Posterior cingulate gyrus (tissue), 11 donors: ENCODE measurements around the gene FIZ1.
A peak's percentile ranks its signal among the peaks of the same experiment; 100 is the strongest.

ENCODE experiments used
- DNase-seq, 10 donors: peaks; one replicate each; pipeline versions ENCODE4 v3.0.0 to v3.0.0-alpha.2; 2020 to 2021; ENCODE audit warnings: mixed read lengths in 3 of 10
- intact Hi-C: fragments of 100-400 bp; cut with DNase I; formaldehyde crosslinking; loops from one replicate; pipeline ENCODE4 v1.15.1; 2023

Gene FIZ1

GRCh38 chr19:55636723-55637122, 37.4 kb upstream of the FIZ1 start:
- intact Hi-C loops = no loop called here

GRCh38 chr19:55635856-55636440, 36.6 kb upstream of the FIZ1 start:
- intact Hi-C loops = no loop called here
- peak in 1 of 10 donors; percentile 63 for DNase-seq

More at GRCh38 chr19:55636723-55637122, 37.4 kb upstream of the FIZ1 start:
- DNase-seq = peak in 2 of 10 donors; percentile 26 to 60

GRCh38 chr19:55635334-55635717, 36.0 kb upstream of the FIZ1 start:
- DNase-seq = peak in 2 of 10 donors; percentile 48 to 71
- intact Hi-C loops = no loop called here

GRCh38 chr19:55633861-55634260, 34.5 kb upstream of the FIZ1 start:
- intact Hi-C loops = loop anchor here (5.0 kb wide), 1 partner anchor 117 kb away; no protein-coding TSS in a partner anchor
- DNase-seq = peak in 1 of 10 donors; percentile 18

- intact Hi-C loops = loop anchor here (5.0 kb wide), 1 partner anchor 115 kb away; no protein-coding TSS in a partner anchor
- peak in 7 of 10 donors; percentile 74 to 91 (median 81) for DNase-seq
Observed at GRCh38 chr19:55632463-55632834, 33.1 kb upstream of the FIZ1 start.

GRCh38 chr19:55626350-55626749, 27.0 kb upstream of the FIZ1 start:
- intact Hi-C loops = no loop called here
- DNase-seq = no peak

GRCh38 chr19:55625004-55625326, 25.6 kb upstream of the FIZ1 start:
- intact Hi-C loops = no loop called here

GRCh38 chr19:55624109-55625003, 25.0 kb upstream of the FIZ1 start, which contains the start of gene ZNF784:
TSS of gene ZNF784 (minus strand) at chr19:55624566. CDS start at chr19:55624561, 5 bp downstream.
- intact Hi-C loops = no loop called here
- peak; percentile 84 to 99 (median 91) for DNase-seq

More at GRCh38 chr19:55625004-55625326, 25.6 kb upstream of the FIZ1 start:
- no peak for DNase-seq

- DNase-seq = no peak
- intact Hi-C loops = no loop called here
Observed at GRCh38 chr19:55623561-55623960, 24.2 kb upstream of the FIZ1 start.

GRCh38 chr19:55623130-55623529, 23.8 kb upstream of the FIZ1 start:
- intact Hi-C loops = no loop called here
- peak in 2 of 10 donors; percentile 58 to 62 for DNase-seq

- intact Hi-C loops = no loop called here
- DNase-seq = peak in 1 of 10 donors; percentile 64
Observed at GRCh38 chr19:55622242-55622969, 23.1 kb upstream of the FIZ1 start.

GRCh38 chr19:55621673-55622231, 22.4 kb upstream of the FIZ1 start:
- intact Hi-C loops = no loop called here
- DNase-seq = peak in 2 of 10 donors; percentile 69 to 85

GRCh38 chr19:55621205-55621672, 21.9 kb upstream of the FIZ1 start:
- intact Hi-C loops = no loop called here
- DNase-seq = peak in 2 of 10 donors; percentile 57 to 80

GRCh38 chr19:55620410-55621204, 21.3 kb upstream of the FIZ1 start:
- peak in 2 of 10 donors; percentile 59 for DNase-seq
- intact Hi-C loops = no loop called here

GRCh38 chr19:55619286-55619685, 20.0 kb upstream of the FIZ1 start:
- intact Hi-C loops = no loop called here
- DNase-seq = no peak

GRCh38 chr19:55618426-55618825, 19.1 kb upstream of the FIZ1 start:
- intact Hi-C loops = no loop called here
- DNase-seq = peak in 2 of 10 donors; percentile 45 to 55

GRCh38 chr19:55617426-55617825, 18.1 kb upstream of the FIZ1 start:
- intact Hi-C loops = no loop called here
- peak in 2 of 10 donors; percentile 52 to 59 for DNase-seq

- intact Hi-C loops = no loop called here
Observed at GRCh38 chr19:55616395-55616875, 17.1 kb upstream of the FIZ1 start.

More at GRCh38 chr19:55616395-55616875, 17.1 kb upstream of the FIZ1 start:
- DNase-seq = peak in 1 of 10 donors; percentile 59
